Natural killer cell (primary cell): ENCODE results near the gene TPX2. TPM values are rescaled to one million over a fixed set of nuclear protein-coding genes. Genes with fewer than 3 reads are reported as not detected.

Experiments used
- ATAC-seq, 3 donors: fragments of 150-1000 bp in 2 of 3; fragments of 200-7000 bp in 1 of 3; cut with Tn5 transposase; 1 replicate in 1 of 3; 2 replicates in 2 of 3; pipeline ENCODE4 v1.10.0; 2021; ENCODE audit warnings: mild to moderate bottlenecking in 2 of 3, moderate library complexity in 2 of 3
- DNase-seq, 2 donors: peaks; one replicate each; pipeline versions ENCODE4 v3.0.0 to v3.0.0-alpha.2; 2013 to 2021; ENCODE audit warnings: mixed read lengths in 1 of 2
- H3K27ac ChIP-seq: one replicate; pipeline ENCODE4 v1.5.1; 2013; ENCODE audit warnings: mild to moderate bottlenecking, low read length
- H3K27me3 ChIP-seq: one replicate; pipeline ENCODE4 v1.6.1; 2013; ENCODE audit warnings: low read length; ENCODE audit not compliant: control insufficient read depth, insufficient read depth
- H3K36me3 ChIP-seq: one replicate; pipeline ENCODE4 v1.6.1; 2013; ENCODE audit warnings: low read length; ENCODE audit not compliant: control insufficient read depth, insufficient read depth
- H3K4me1 ChIP-seq: one replicate; pipeline ENCODE4 v1.6.1; 2013; ENCODE audit warnings: low read length; ENCODE audit not compliant: control insufficient read depth, insufficient read depth
- H3K4me3 ChIP-seq: one replicate; pipeline ENCODE4 v1.5.1; 2013; ENCODE audit warnings: low read length
- H3K9me3 ChIP-seq: one replicate; pipeline ENCODE4 v1.6.1; 2013; ENCODE audit warnings: low read length; ENCODE audit not compliant: control insufficient read depth, insufficient read depth
- H3K27ac Mint-ChIP-seq, 2 donors: one replicate each; pipeline ENCODE4 v1.8.0; 2022; ENCODE audit warnings: mild to moderate bottlenecking in 2 of 2, mixed read lengths in 2 of 2, moderate library complexity in 1 of 2
- H3K27me3 Mint-ChIP-seq, 2 donors: one replicate each; pipeline ENCODE4 v1.8.0; 2022; ENCODE audit warnings: low read depth in 2 of 2, mixed read lengths in 2 of 2
- H3K36me3 Mint-ChIP-seq: one replicate; pipeline ENCODE4 v1.8.0; 2022; ENCODE audit warnings: mixed read lengths
- H3K4me1 Mint-ChIP-seq, 2 donors: one replicate each; pipeline ENCODE4 v1.8.0; 2022; ENCODE audit warnings: mixed read lengths in 2 of 2
- H3K4me3 Mint-ChIP-seq: one replicate; pipeline ENCODE4 v1.8.0; 2022; ENCODE audit warnings: mild to moderate bottlenecking, moderate library complexity, mixed read lengths
- H3K9me3 Mint-ChIP-seq, 2 donors: one replicate each; pipeline ENCODE4 v1.8.0; 2022; ENCODE audit warnings: mixed read lengths in 2 of 2
- WGBS: methylation state at CpG from one replicate; pipeline ENCODE4 v1.1.7; 2013; ENCODE audit warnings: missing lambda C conversion rate; ENCODE audit not compliant: insufficient coverage; 5-methylcytosine and 5-hydroxymethylcytosine counted together
- intact Hi-C: fragments of 100-400 bp; cut with micrococcal nuclease; formaldehyde crosslinking; loops from one replicate; pipeline ENCODE4 v1.14.2; 2022
- total RNA-seq, 4 donors: library from RNA; stranded (reverse); fragments of 120-200 nt in 1 of 4; gene quantifications; one replicate each; pipeline versions ENCODE4 v1.2.3 to v1.2.4, GENCODE V29; 2013 to 2022
- TF ChIP-seq, protein P1 (sequence below): fragments of 200-600 bp; IDR thresholded peaks from one replicate; pipeline ENCODE4 v1.8.0; 2022; ENCODE audit warnings: antibody characterized with exemption

The TPX2 gene
- total RNA-seq, 3 donors from 2014 or later (not counting 1 experiment from before 2014, with no cell fraction given), result 2.2 to 4.2 (median 2.2) TPM

DNA sequence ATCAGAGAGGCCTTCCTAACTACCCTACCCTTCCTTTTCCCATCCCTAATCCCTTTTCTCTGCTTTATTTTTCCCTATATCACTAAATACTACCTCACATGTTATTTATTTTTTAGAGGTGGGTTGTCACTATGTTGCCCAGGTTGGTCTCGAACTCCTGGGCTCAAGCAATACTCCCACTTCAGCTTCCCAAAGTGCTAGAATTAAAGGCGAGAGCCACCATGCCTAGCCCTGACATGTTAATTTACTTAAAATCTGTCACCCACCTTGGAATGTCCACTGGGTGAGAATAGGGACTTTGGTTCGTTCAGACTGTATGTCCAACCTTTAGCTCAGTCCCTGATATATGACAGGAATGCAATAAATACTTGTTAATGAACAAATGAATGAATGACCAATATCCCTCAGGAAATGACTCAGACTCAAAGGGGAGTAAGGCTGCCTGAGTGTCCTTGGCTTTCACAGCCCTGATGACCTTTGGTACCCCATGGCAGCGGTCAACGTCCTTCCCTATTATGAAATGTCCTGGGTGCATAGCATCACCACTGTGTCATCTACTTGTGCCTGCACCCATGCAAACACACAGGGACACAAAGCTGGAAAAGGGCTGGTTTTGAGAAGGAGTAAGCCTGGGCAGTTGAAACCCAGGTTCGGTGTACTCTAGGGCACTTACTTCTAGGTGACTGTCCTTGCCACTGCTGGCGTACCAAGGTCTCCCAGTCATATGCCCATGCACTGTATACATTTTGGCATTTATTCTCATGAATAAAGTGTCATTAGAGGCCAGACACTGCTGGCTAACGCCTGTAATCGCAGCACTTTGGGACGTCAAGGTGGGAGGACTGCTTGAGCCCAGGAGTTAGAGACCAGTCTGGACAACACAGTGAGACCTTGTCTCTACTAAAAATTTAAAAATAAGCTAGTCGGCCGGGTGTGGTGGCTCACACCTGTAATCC, 43.0 kb upstream of the TPX2 start:
- H3K36me3 Mint-ChIP-seq, result no peaks in the 10 kb centered on the region
- no peaks in the 10 kb centered on the region for H3K9me3 Mint-ChIP-seq
- Histone ChIP-seq H3K9me3 (no peaks in the 10 kb centered on the region), H3K4me3 (no peak overlapping the region), H3K27me3 (no peaks in the 10 kb centered on the region), H3K36me3 (peaks cover 9% of the 10 kb centered on the region), H3K4me1 (peaks cover 69% of the 10 kb centered on the region), H3K27ac (no peak overlapping the region)
- H3K27me3 Mint-ChIP-seq, result no peaks in the 10 kb centered on the region
- no peak for DNase-seq
- peaks cover 64 to 86% of the 10 kb centered on the region in 2 donors for H3K4me1 Mint-ChIP-seq
- WGBS, result 95% methylated on average over 10 of the region's 12 CpGs
- TF ChIP-seq, protein P1, sequence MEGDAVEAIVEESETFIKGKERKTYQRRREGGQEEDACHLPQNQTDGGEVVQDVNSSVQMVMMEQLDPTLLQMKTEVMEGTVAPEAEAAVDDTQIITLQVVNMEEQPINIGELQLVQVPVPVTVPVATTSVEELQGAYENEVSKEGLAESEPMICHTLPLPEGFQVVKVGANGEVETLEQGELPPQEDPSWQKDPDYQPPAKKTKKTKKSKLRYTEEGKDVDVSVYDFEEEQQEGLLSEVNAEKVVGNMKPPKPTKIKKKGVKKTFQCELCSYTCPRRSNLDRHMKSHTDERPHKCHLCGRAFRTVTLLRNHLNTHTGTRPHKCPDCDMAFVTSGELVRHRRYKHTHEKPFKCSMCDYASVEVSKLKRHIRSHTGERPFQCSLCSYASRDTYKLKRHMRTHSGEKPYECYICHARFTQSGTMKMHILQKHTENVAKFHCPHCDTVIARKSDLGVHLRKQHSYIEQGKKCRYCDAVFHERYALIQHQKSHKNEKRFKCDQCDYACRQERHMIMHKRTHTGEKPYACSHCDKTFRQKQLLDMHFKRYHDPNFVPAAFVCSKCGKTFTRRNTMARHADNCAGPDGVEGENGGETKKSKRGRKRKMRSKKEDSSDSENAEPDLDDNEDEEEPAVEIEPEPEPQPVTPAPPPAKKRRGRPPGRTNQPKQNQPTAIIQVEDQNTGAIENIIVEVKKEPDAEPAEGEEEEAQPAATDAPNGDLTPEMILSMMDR, result no peak
- ATAC-seq, result no peak
- peak overlapping the region; percentile 1 for H3K4me3 Mint-ChIP-seq
- intact Hi-C loops, result no loop called here
- H3K27ac Mint-ChIP-seq, result peak overlapping the region; percentile 79 to 89

DNA sequence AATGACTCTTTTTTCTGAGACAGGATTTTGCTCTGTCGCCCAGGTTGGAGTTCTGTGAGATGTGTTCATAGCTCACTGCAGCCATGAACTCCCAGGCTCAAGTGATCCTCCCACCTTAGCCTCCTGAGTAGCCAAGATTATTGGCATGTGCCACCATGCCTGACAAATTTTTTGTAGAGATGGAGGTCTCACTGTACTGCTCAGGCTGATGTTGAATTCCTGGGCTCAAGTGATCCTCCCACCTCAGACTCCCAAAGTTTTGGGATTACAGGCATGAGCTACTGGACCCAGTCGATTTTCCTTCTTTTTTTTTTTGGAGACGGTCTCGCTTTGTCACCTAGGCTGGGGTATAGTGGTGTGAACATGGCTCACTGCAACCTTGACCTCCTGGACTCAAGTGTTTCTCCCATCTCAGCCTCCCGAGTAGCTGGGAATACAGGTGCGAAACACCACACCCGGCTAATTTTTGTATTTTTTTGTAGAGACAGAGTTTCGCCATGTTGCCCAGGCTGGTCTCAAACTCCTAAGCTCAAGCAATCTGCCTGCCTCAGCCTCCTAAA, 40.8 kb upstream of the TPX2 start:
- H3K9me3 ChIP-seq, result no peaks in the 10 kb centered on the region
- H3K4me1 Mint-ChIP-seq, result peaks cover 60 to 80% of the 10 kb centered on the region in 2 donors
- H3K4me3 ChIP-seq, result no peak overlapping the region
- peaks cover 55% of the 10 kb centered on the region for H3K4me1 ChIP-seq
- intact Hi-C loops, result no loop called here
- H3K9me3 Mint-ChIP-seq, result no peaks in the 10 kb centered on the region
- H3K36me3 ChIP-seq, result peaks cover 8% of the 10 kb centered on the region
- DNase-seq (no peak), ATAC-seq (no peak)
- H3K27me3 ChIP-seq, result no peaks in the 10 kb centered on the region
- peak overlapping the region; percentile 14 for H3K4me3 Mint-ChIP-seq
- 94% methylated on average over 6 of the region's 8 CpGs for WGBS
- no peak overlapping the region for H3K27ac ChIP-seq
- peaks cover 10% of the 10 kb centered on the region for H3K36me3 Mint-ChIP-seq
- no peaks in the 10 kb centered on the region for H3K27me3 Mint-ChIP-seq
- H3K27ac Mint-ChIP-seq, result peak overlapping the region; percentile 79 to 89
- TF ChIP-seq, protein P1, result no peak

- Mint-ChIP-seq H3K4me3 (peak overlapping the region; percentile 71), H3K27me3 (no peaks in the 10 kb centered on the region), H3K9me3 (no peaks in the 10 kb centered on the region), H3K36me3 (peaks cover 10% of the 10 kb centered on the region), H3K27ac (peak overlapping the region; percentile 79 to 89), H3K4me1 (peaks cover 60 to 74% of the 10 kb centered on the region in 2 donors)
- H3K4me3 ChIP-seq, result no peak overlapping the region
- H3K4me1 ChIP-seq, result peaks cover 48% of the 10 kb centered on the region
- intact Hi-C loops, result no loop called here
- ATAC-seq (peak; percentile 52 to 76 (median 73)), DNase-seq (no peak)
- H3K36me3 ChIP-seq, result peaks cover 6% of the 10 kb centered on the region
- no peaks in the 10 kb centered on the region for H3K9me3 ChIP-seq
- 76% methylated on average over 6 of the region's 6 CpGs for WGBS
- TF ChIP-seq, protein P1, result no peak
- H3K27ac ChIP-seq, result peak overlapping the region; percentile 26
- H3K27me3 ChIP-seq, result no peaks in the 10 kb centered on the region
These were observed 40.0 kb upstream of the TPX2 start for GRCh38 chr20:31698803-31699718.
